Progenitor cell of endocrine pancreas (in vitro differentiated cells): ENCODE results near the gene GRIK2. TPM values are rescaled to one million over a fixed set of nuclear protein-coding genes. Genes with fewer than 3 reads are reported as not detected.

ENCODE experiments used
- DNase-seq: peaks from one replicate; pipeline ENCODE4 v3.0.0; 2021; ENCODE audit warnings: low spot score; ENCODE audit not compliant: unreplicated experiment
- H3K27ac Mint-ChIP-seq: 2 replicates; pipeline ENCODE4 v1.8.0; 2021; ENCODE audit warnings: mild to moderate bottlenecking, moderate library complexity, mixed read lengths
- H3K27me3 Mint-ChIP-seq: 2 replicates; pipeline ENCODE4 v1.8.0; 2021; ENCODE audit warnings: mixed read lengths
- H3K36me3 Mint-ChIP-seq: 2 replicates; pipeline ENCODE4 v1.8.0; 2022; ENCODE audit warnings: mixed read lengths; ENCODE audit not compliant: insufficient read depth
- H3K4me1 Mint-ChIP-seq: 2 replicates; pipeline ENCODE4 v1.8.0; 2021; ENCODE audit warnings: low read depth, mixed read lengths
- H3K4me3 Mint-ChIP-seq: 2 replicates; pipeline ENCODE4 v1.8.0; 2021; ENCODE audit warnings: low read depth, mild to moderate bottlenecking, moderate library complexity, mixed read lengths
- H3K9me3 Mint-ChIP-seq: 2 replicates; pipeline ENCODE4 v1.8.0; 2021; ENCODE audit warnings: low read depth, mixed read lengths
- total RNA-seq: library from RNA; stranded (reverse); gene quantifications from 2 replicates; pipeline ENCODE4 v1.2.1, GENCODE V29; 2021
- TF ChIP-seq, protein P1 (sequence below): fragments of 200-600 bp; sonication (generic); IDR thresholded peaks from one replicate; pipeline ENCODE4 v1.5.0; 2021; ENCODE audit warnings: antibody characterized with exemption, mild to moderate bottlenecking; ENCODE audit not compliant: unreplicated experiment

Gene GRIK2
- total RNA-seq, 1 donor from 2014 or later = 6.3 TPM

DNA sequence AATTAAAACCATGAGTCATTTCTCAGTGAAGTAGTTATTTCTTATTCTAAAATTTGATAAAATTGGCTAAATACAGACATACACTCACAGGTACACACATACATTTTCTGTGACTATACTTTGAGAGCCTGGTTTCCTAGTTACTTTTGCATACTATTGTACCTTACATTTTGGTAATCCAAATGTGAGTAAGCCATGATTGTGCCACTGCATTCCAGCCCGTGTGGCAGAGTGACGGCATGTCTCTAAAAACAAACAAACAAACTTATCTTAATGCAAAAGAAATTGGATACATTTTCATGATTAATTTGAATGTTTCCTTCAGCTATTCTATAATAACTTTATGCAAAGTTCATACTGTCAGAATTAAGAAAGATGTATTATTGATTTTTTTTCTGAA lies 628.8 kb downstream of the GRIK2 start:
- no peak overlapping the region for H3K4me3 Mint-ChIP-seq
- TF ChIP-seq, protein P1, sequence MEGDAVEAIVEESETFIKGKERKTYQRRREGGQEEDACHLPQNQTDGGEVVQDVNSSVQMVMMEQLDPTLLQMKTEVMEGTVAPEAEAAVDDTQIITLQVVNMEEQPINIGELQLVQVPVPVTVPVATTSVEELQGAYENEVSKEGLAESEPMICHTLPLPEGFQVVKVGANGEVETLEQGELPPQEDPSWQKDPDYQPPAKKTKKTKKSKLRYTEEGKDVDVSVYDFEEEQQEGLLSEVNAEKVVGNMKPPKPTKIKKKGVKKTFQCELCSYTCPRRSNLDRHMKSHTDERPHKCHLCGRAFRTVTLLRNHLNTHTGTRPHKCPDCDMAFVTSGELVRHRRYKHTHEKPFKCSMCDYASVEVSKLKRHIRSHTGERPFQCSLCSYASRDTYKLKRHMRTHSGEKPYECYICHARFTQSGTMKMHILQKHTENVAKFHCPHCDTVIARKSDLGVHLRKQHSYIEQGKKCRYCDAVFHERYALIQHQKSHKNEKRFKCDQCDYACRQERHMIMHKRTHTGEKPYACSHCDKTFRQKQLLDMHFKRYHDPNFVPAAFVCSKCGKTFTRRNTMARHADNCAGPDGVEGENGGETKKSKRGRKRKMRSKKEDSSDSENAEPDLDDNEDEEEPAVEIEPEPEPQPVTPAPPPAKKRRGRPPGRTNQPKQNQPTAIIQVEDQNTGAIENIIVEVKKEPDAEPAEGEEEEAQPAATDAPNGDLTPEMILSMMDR = no peak

DNA sequence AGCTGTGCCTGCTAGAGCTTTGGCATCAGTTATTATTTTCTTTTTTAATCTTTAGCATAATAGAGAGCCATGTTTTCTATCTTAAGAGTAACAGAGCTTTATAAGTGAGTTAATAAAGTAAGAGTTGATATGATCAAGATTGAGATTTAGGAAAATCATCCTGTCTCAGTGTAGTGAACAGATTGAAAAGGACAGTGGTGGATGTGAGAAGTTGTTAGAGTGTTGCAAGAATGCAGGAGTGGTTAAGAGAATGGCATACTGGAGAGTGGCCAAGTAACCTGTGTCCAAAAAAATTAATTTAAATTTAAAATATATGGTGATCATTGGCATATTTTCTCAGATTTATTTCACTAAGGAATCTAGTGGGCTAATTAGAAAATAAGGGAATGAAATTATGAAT lies 629.3 kb downstream of the GRIK2 start:
- Mint-ChIP-seq H3K4me3 (no peak overlapping the region), H3K27ac (no peak overlapping the region), H3K27me3 (no peaks in the 10 kb centered on the region), H3K36me3 (no peaks in the 10 kb centered on the region), H3K9me3 (no peaks in the 10 kb centered on the region), H3K4me1 (peaks cover 4% of the 10 kb centered on the region)
- DNase-seq = no peak
- TF ChIP-seq, protein P1 = no peak

More for the DNA sequence above, 628.8 kb downstream of the GRIK2 start:
- no peak overlapping the region for H3K27ac Mint-ChIP-seq
- peaks cover 4% of the 10 kb centered on the region for H3K4me1 Mint-ChIP-seq
- no peaks in the 10 kb centered on the region for H3K27me3 Mint-ChIP-seq
- H3K9me3 Mint-ChIP-seq = no peaks in the 10 kb centered on the region
- no peaks in the 10 kb centered on the region for H3K36me3 Mint-ChIP-seq
- no peak for DNase-seq

DNA sequence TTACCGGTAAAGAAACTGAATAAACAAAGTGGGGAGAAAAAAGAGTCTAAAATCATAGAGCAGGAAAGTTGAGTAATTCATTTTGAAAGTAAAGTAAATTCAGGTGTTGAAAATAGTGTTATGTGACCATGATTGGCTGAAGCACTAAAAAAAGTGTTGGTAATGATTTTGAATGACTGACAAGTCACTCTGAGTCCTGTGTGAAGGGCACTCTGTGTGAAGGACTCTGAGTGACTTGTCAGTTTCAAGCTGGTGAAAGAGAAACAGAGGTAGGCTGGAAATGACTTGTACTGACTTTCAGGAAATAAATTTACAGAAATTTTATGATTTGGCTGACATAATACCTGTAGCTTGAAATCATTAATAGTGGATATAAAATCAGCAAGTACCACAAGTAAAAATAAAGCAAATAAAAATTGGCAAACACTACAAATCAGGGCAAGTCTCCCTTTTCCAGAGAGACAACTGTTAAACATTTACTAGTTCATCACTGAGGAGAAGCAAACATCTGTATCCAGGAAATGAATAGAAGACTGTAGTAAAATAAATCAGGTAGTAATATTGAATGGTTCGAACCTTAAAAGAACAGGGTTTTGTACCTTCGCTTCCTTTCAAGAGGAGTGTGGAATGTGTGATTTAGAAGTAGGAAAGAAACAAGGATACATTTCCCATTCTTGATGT lies 630.6 kb downstream of the GRIK2 start:
- H3K36me3 Mint-ChIP-seq = no peaks in the 10 kb centered on the region
- H3K27me3 Mint-ChIP-seq = no peaks in the 10 kb centered on the region
- DNase-seq = no peak
- no peaks in the 10 kb centered on the region for H3K9me3 Mint-ChIP-seq
- no peak overlapping the region for H3K27ac Mint-ChIP-seq
- H3K4me1 Mint-ChIP-seq = peaks cover 4% of the 10 kb centered on the region
- H3K4me3 Mint-ChIP-seq = no peak overlapping the region
- TF ChIP-seq, protein P1 = no peak

DNA sequence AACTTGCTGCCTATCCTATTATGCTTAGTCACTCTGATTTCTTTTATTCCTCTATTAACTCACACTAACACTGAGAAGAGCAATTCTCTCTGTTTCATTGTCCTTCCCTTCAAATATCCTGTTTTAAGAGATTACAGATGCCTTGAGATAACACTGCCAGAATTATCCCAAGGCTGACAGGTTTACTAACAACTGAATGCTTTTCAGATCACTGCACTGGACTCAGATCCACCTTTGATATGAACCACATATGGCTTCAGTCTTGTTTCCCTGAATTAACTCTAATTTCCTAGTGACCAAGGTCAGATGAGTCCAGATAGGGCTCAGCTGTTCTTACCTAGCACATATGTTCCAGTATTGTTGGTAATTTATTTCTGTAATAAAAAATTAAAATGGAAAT lies 633.1 kb downstream of the GRIK2 start:
- H3K9me3 Mint-ChIP-seq = peaks cover 2% of the 10 kb centered on the region
- H3K27me3 Mint-ChIP-seq = no peaks in the 10 kb centered on the region

DNA sequence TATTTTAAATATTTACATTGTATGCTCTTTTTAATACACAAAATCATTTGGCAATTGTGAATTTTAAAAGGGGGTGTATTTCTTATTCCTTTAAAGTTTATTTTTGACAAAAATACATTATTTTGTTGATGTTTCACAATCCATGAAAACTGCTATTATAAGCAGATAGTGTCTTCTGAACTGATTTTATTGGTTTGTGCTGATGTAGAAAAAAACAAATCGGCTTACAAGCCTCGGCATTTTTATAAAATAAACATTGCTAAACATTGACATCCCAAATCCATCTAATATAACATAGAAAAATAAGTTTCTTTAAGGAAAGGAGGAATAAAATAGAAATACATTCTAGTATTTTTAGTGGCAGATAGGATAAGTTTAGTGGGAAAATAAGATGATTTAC lies 634.7 kb downstream of the GRIK2 start:
- no peak for DNase-seq
- Mint-ChIP-seq H3K27ac (no peak overlapping the region), H3K27me3 (no peaks in the 10 kb centered on the region), H3K4me3 (no peak overlapping the region), H3K36me3 (no peaks in the 10 kb centered on the region), H3K9me3 (peaks cover 3% of the 10 kb centered on the region), H3K4me1 (peaks cover 4% of the 10 kb centered on the region)
- TF ChIP-seq, protein P1 = no peak

More for the DNA sequence above, 633.1 kb downstream of the GRIK2 start:
- no peak overlapping the region for H3K4me3 Mint-ChIP-seq
- TF ChIP-seq, protein P1 = no peak
- no peaks in the 10 kb centered on the region for H3K36me3 Mint-ChIP-seq
- peaks cover 4% of the 10 kb centered on the region for H3K4me1 Mint-ChIP-seq
- H3K27ac Mint-ChIP-seq = no peak overlapping the region
- no peak for DNase-seq
